Cortex of kidney (tissue), 1 donor: ENCODE data around the gene GRIN1.
"Not testable (repeated sequence)": the region's sequence is repeated elsewhere in the genome, so short reads cannot be mapped to it uniquely, and the experiment has no call there.

ENCODE experiments used
- DNase-seq: peaks from one replicate; lab custom pipeline; 2025; lab: John Stamatoyannopoulos, UW

The GRIN1 gene

GRCh38 chr9:137111788-137112563 is 27.0 kb upstream of the GRIN1 start:
- DNase-seq: no peak

- no peak for DNase-seq
These were observed 26.2 kb upstream of the GRIN1 start for GRCh38 chr9:137112564-137113384.

GRCh38 chr9:137113385-137114159 is 25.4 kb upstream of the GRIN1 start:
- DNase-seq: no peak

GRCh38 chr9:137114220-137114612 is 24.7 kb upstream of the GRIN1 start:
- DNase-seq: no peak

GRCh38 chr9:137114613-137115393 is 24.2 kb upstream of the GRIN1 start, which contains the start of gene DPP7:
TSS of gene DPP7 (minus strand) at chr9:137114733. CDS start at chr9:137114713, 20 bp downstream.
- DNase-seq: no peak

- no peak for DNase-seq
These were observed 23.4 kb upstream of the GRIN1 start for GRCh38 chr9:137115394-137116026.

GRCh38 chr9:137116027-137116507 is 22.9 kb upstream of the GRIN1 start:
- DNase-seq: no peak

GRCh38 chr9:137116728-137117127 is 22.2 kb upstream of the GRIN1 start:
- no peak for DNase-seq

GRCh38 chr9:137117269-137117731 is 21.7 kb upstream of the GRIN1 start:
- DNase-seq: no peak

GRCh38 chr9:137118092-137118603 is 20.8 kb upstream of the GRIN1 start:
- DNase-seq: not testable (repeated sequence)

GRCh38 chr9:137121927-137122795 is 16.8 kb upstream of the GRIN1 start:
- not testable (repeated sequence) for DNase-seq

GRCh38 chr9:137122796-137123467 is 16.0 kb upstream of the GRIN1 start:
- DNase-seq: not testable (repeated sequence)

GRCh38 chr9:137123468-137123837 is 15.5 kb upstream of the GRIN1 start:
- no peak for DNase-seq

- not testable (repeated sequence) for DNase-seq
These were observed 14.9 kb upstream of the GRIN1 start for GRCh38 chr9:137123952-137124462.

GRCh38 chr9:137126786-137127185 is 12.2 kb upstream of the GRIN1 start:
- no peak for DNase-seq

GRCh38 chr9:137127301-137128157 is 11.4 kb upstream of the GRIN1 start:
- no peak for DNase-seq

GRCh38 chr9:137128158-137128861 is 10.6 kb upstream of the GRIN1 start:
- no peak for DNase-seq
